ENCODE results near the gene BABAM2.

DNA sequence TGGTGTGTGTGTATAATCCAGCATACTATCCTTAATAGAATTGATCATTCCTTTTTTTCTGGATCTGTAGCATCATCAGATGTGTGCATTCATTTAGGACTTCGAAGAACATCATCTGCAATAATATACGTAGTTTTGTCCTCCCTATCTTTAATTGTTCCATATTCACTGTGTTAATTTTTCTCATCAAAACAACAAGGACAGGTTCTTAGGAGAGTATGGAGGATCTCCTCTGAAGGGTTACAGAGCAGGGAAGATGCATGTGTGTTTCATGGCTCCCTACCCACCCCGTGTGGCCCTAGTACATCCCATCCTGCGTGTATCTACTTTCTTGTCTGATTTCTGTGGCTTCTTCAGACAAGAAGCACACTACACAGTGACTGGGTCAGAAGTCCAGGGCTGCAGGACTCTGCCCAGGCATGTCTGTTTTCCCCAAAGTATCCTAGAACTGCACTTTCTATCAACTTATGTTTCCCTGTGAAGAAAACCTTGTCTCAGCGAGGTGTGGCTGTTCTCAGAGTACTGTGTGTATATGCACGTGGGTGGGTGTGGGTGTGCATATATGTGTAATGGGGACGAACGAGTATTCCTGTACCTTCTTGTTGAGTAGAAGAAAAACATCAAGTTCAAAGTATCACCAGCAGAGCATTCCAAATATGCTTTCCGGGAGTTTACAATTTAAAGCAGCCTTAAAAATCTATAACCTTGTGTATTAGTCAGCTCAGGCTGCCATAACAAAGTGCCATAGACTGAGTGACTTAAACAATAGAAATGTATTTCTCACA lies 281.8 kb downstream of the BABAM2 start:
- TF ChIP-seq, protein P1, sequence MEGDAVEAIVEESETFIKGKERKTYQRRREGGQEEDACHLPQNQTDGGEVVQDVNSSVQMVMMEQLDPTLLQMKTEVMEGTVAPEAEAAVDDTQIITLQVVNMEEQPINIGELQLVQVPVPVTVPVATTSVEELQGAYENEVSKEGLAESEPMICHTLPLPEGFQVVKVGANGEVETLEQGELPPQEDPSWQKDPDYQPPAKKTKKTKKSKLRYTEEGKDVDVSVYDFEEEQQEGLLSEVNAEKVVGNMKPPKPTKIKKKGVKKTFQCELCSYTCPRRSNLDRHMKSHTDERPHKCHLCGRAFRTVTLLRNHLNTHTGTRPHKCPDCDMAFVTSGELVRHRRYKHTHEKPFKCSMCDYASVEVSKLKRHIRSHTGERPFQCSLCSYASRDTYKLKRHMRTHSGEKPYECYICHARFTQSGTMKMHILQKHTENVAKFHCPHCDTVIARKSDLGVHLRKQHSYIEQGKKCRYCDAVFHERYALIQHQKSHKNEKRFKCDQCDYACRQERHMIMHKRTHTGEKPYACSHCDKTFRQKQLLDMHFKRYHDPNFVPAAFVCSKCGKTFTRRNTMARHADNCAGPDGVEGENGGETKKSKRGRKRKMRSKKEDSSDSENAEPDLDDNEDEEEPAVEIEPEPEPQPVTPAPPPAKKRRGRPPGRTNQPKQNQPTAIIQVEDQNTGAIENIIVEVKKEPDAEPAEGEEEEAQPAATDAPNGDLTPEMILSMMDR (IDR thresholded peaks at IDR 0.05): no peak
- TF ChIP-seq POLR2A (IDR thresholded peaks at IDR 0.05): no peak
